Hematopoietic multipotent progenitor cell treated with erythropoietin and hydrocortisone succinate and interleukin-3 and kit ligand, for 15 days (in vitro differentiated cells): ENCODE results near the gene DCHS1.

Source experiments
- DNase-seq: peaks from one replicate; pipeline ENCODE4 v3.0.0-alpha.2; 2015; ENCODE audit warnings: low spot score

The DCHS1 gene

DNA sequence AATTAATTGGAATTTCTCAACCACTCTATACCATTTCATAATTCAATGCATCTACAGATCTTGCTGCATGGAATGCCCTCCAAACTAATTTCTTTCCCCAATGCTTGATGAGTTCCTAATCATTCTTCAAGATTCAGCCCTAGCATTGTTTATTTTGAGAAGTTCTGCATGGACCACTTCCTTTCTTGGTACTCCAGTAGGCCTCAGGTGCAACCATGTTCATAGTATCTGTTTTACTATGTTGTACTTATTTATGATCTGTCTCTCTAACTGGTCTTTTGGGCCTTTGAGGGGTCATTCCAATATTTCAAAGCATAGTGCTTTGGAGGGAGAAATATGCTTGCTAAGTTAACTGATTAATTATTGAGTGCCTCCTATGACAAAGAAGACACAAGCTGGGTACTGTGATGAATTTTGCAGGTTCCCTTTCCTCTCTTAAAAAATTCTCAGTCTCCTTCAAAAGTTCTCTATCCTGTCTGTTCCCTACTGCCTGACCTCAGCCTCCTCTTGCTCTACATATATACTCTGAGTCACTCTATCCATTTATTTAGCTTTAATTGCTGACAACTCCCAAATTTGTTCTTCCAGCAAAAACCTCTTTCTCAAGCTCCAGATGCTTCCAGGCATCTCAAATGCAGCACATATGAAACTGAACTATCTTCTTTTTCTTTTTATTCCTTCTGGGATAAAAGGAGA is 18.1 kb upstream of the DCHS1 start:
- no peak for DNase-seq

GRCh38 chr11:6671991-6672390 is 16.4 kb upstream of the DCHS1 start:
- DNase-seq = no peak

GRCh38 chr11:6670202-6670830 is 14.7 kb upstream of the DCHS1 start:
- DNase-seq = no peak

DNA sequence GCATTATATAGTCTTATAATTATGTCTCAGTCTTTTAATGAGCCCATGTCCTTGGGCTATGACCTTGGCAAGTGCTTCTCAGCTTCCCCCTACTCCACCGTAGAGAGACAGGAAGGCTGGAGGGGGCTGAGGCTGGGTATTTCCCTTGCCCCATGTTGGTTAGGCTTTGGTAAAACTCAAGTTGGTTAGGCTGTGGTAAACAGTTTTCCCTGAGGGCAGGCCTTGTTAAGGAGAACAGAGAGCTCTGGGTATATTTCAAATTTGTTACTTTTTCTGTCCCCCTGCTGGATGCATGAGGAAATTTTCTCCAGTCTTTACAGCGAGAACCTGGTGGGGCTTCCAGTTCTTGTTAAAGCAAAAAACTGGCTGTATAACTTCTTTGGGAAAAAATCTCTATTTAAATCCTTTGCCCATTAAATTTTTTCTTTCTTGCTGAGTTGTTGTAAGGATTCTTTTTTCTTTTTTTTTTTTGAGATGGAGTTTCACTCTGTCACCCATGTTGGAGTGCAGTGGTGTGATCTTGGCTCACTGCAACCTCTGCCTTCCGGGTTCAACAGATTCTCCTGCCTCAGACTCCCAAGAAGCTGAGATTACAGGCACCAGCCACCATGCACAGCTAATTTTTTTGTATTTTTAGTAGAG is 12.2 kb upstream of the DCHS1 start:
- peak; percentile 57 for DNase-seq

GRCh38 chr11:6666302-6667183 is 10.9 kb upstream of the DCHS1 start:
- no peak for DNase-seq

- DNase-seq = no peak
Observed at GRCh38 chr11:6664551-6664950, 8.9 kb upstream of the DCHS1 start.

DNA sequence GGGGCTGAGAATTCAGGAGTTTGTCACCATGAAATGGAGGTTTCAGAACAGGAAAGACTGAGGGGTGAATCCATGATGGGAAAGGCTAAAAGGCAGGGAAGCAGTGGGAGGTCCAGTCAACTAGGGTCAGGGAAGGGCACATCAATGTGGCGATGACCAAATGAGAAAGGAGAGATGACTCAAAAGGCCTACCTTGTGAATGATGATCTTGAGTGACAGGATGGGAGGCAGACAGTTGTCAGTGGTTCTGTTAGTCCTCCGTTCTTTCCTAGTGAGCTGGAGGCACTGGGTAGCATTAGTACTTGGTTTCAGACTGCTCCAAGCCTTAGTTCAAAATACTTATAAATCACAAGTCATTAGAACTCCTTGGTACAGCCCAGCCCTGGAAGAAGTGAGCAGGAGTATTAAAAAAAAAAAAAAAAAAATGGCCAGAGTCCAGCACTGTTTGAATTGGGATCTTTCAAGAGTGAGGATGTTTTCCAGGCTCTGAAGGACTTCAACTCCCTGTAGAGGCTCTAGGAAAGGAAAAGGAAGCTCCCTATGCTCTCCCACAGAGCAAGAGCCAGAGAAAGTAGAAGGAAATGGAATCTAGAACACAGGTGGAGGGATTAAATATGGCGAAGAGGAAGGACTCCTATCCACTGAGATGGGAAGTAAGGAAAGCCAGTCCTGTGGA is 8.3 kb upstream of the DCHS1 start:
- no peak for DNase-seq

GRCh38 chr11:6660712-6661111 is 5.1 kb upstream of the DCHS1 start:
- no peak for DNase-seq

DNA sequence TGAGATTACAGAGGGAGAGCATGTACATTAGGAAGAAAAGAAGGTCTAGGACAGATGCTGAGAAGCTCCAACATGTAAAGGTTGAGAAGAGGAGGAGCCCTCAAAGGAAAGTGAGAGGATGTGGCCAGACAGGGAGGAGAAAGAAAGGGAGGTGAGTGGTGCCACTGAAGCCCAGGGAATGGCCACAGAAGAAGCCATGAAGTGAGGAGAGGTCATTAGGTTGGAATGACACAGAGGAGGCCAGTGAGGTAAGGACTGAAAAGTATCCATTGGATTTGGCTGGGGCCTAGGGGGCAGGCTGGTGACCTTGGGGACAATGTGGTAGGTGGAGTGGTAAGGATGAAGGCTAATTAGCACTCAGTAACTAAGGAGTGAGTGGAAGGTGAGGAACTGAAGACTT is 3.0 kb upstream of the DCHS1 start:
- DNase-seq = no peak

GRCh38 chr11:6657346-6657745 is 1.7 kb upstream of the DCHS1 start:
- DNase-seq = no peak

- DNase-seq = no peak
Observed at GRCh38 chr11:6656936-6657335, 1.3 kb upstream of the DCHS1 start.

DNA sequence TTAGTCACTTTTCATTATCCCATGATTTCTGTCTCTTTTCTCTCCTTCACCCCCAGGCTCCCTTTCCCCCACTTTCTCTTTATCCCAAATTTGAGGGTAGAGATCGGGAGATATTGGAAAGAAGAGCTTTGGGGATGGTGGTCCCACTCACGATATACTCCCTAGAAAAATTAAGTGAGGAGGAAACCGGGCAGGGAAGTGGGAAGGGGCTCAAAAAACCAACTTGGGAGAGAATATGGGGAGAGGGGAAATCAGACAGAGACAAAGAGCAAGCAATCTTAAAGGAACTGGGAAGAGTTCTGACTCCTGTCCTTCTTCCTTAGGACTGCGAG is 941 bp upstream of the DCHS1 start:
- DNase-seq = no peak

GRCh38 chr11:6655020-6655789 is 404 bp downstream of the DCHS1 start:
- DNase-seq = no peak

DNA sequence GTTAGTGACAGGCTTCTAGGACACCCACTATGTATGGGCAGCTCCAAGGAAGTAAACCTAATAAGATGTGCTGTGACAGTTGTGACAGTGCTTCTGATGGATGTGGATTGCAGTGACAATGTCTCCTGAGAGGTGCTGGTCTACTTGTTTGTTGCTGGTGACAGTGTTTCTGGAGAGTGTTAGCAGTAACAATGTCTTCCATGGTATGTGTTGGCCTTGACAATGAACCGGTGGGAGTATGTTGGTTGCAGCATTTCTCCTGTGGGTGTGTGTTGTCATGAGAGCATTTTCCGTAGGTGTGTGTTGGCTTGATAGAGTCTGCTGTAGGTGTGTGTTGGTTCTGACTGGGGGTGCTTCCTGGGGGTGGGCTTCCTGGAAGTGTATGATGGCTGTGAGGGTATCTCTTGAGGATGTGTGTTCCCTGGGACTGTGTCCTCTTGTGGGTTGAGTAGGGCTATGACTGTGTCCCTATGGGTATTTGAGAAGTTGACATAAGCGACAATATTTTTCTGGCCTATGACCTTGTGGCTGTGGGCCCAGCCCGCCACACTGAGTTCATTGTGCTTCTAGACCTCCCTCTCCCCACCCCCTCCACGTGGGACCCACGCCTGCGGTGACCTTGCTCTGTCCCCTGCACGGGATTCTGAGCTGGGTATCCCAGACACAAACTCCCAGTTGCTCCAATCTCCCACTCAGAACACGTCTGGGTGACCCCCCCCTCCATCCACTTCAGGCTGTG is 1.2 kb downstream of the DCHS1 start:
- no peak for DNase-seq

- no peak for DNase-seq
Observed at GRCh38 chr11:6653656-6654055, 2.0 kb downstream of the DCHS1 start.

DNA sequence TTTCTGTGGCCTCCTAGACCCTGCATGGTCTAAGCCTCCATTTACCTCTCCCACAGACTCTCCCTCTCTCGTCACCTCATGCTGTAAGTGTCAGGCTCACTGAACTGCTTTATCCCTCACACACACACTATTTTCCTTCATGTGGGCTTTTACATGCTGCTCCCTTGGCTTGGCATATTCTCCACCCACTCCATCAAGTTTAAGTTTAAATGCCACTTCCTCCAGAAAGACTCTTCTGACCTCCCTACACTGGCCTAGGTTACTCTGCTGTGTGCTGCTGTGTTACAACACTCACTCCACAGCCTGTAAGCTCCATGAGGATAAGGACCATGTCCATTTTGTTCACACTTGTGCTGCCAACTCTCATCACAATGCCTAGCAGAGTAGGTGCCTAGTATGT is 2.5 kb downstream of the DCHS1 start:
- DNase-seq = no peak

DNA sequence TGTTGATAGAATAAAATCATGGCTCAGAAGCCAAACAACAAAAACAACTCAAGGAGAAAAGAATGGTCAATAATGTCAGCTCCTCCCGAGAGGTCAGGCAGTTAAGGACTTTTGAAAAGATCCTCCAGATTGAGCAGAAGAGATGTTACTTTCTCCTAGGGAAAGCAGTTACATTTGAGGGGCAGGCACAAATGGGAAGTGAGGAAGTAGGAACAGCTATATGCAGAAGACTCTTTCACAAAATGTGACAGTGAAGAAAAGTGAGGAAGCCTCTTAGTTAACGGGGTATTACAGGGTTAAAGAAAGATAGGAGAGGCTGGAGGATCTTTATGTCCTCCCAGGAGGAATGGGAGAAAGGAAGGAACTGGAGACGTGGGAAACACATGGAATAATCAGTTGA is 3.4 kb downstream of the DCHS1 start:
- DNase-seq = no peak

DNA sequence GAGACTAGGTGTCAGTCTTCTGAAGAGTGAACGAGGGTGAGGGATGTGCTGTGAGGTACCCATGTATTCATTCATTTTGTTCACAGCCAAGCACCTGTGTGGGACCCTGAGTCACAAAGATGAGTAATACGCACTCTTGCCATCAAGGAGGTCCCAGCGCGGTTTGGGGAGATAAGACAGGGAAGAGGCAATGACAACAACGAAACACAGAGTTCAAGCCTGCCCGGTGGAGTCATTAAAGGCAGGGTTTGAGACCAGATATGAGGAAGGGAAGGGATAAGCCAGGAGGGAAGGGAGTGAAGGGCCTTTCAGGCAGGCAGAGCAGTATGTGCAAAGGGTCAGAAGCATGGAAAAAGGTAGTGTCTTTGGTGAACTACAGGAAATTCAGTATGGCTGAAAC is 4.6 kb downstream of the DCHS1 start:
- no peak for DNase-seq

GRCh38 chr11:6650104-6650503 is 5.5 kb downstream of the DCHS1 start:
- DNase-seq = no peak

- no peak for DNase-seq
Observed at GRCh38 chr11:6648501-6648900, 7.1 kb downstream of the DCHS1 start.

DNA sequence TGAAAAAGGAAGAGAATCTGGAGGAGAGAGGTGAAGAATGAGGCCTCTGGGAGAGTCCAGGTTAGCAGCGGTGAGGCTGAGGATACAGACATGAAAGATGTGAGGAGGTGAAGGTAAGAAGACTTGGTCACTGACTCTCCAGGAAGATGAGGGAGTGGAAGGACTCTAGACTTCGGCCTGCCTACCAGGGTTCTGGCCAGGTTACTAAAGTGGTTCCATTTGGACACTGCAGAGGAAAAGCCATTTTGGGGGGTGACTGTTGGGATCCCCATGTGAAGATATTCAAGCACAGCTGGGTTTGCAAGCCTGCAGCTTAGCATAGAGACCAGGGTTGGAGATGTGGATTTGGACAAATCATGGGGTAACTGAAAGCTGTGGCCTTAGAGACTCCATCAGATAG is 7.8 kb downstream of the DCHS1 start:
- no peak for DNase-seq
